Measurements from ENCODE around the gene PI4K2A.

Gene PI4K2A

DNA sequence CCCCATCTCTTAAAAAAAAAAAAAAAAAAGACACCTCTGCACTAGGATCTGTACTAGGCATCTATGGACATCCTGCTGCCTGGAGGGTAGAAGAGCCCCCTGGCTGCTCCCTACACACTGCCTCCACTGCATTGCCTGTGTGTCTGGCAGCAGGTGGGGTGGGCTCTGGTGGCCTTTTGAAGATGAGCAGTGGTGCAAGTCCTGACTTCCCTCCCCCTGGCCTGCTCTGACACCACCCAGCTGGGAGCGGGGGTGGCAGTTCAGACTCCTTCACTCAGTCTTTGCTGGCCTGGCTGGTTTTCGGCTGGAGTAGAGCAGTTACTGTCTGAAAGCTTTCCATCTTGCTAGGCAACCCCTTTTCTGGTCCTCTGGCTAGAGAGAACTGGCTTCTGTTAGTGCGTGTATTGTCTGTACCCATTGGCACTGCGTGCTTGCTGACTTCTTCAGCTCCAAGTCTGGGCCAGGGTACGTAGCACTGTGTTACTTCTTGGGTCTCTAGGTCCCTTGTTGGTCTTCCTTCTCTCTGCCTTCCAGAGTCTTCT, 33.3 kb upstream of the PI4K2A start:
- Histone ChIP-seq H3K4me2 (ENCODE audit: low read depth, low read length, poor library complexity, severe bottlenecking) (no peak overlapping the region), H3K9me3 (ENCODE audit: insufficient read depth, low read depth, low read length) (no peaks in the 10 kb centered on the region), H3K79me2 (ENCODE audit: insufficient read depth, low read length) (no peaks in the 10 kb centered on the region), H3K4me3 (ENCODE audit: low read length, poor library complexity, severe bottlenecking) (no peak overlapping the region), H3K27me3 (ENCODE audit: insufficient read depth, low read length, poor library complexity, severe bottlenecking) (no peaks in the 10 kb centered on the region), H3K9ac (ENCODE audit: low read depth, low read length, poor library complexity, severe bottlenecking) (no peak overlapping the region), H4K20me1 (ENCODE audit: insufficient read depth, low read length, poor library complexity, severe bottlenecking) (no peaks in the 10 kb centered on the region), H3K9me2 (replicated peaks; ENCODE audit: low read depth, low read length) (no peaks in the 10 kb centered on the region), H3F3A (ENCODE audit: low read depth) (no peaks in the 10 kb centered on the region), H3K36me3 (ENCODE audit: insufficient read depth, low read length) (no peaks in the 10 kb centered on the region), H2AFZ (ENCODE audit: low read length) (no peak overlapping the region), H3K4me1 (ENCODE audit: insufficient read depth, low read length, poor library complexity, severe bottlenecking) (no peaks in the 10 kb centered on the region)
- TF ChIP-seq, protein P1, sequence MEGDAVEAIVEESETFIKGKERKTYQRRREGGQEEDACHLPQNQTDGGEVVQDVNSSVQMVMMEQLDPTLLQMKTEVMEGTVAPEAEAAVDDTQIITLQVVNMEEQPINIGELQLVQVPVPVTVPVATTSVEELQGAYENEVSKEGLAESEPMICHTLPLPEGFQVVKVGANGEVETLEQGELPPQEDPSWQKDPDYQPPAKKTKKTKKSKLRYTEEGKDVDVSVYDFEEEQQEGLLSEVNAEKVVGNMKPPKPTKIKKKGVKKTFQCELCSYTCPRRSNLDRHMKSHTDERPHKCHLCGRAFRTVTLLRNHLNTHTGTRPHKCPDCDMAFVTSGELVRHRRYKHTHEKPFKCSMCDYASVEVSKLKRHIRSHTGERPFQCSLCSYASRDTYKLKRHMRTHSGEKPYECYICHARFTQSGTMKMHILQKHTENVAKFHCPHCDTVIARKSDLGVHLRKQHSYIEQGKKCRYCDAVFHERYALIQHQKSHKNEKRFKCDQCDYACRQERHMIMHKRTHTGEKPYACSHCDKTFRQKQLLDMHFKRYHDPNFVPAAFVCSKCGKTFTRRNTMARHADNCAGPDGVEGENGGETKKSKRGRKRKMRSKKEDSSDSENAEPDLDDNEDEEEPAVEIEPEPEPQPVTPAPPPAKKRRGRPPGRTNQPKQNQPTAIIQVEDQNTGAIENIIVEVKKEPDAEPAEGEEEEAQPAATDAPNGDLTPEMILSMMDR (conservative IDR thresholded peaks at IDR 0.05; ENCODE audit: low read length) = no peak
- no peak for TF ChIP-seq EZH2phosphoT487 (IDR thresholded peaks at IDR 0.05; ENCODE audit: borderline replicate concordance)

DNA sequence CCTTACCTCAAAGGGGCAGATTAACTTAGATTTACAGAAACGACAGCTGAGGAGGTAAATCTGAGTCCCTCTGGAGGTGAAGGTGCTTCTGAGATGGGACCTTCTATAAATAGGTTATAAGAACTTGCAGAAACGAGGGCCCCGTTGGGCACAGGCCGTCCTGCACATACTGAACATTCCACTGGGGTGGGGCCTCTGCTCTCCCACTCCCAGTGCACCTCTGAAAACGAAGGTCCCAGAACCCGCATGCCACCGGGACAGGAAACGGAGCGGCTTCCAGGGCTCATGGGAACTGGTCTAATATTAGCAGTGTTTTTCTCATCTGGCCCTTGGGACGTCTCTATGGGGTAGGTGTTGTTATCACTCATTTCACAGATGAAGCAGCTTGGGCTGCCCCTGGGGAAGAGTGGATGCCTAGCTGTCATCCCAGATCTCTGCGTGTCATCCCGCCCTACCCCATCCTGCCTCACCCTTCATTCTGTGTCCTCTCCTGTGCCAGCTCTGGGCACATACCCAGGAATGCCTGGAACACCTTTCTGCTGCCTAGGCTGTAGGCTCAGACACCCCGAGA, 31.4 kb upstream of the PI4K2A start:
- Histone ChIP-seq H4K20me1 (ENCODE audit: insufficient read depth, low read length, poor library complexity, severe bottlenecking) (no peaks in the 10 kb centered on the region), H3K9ac (ENCODE audit: low read depth, low read length, poor library complexity, severe bottlenecking) (no peak overlapping the region), H3K79me2 (ENCODE audit: insufficient read depth, low read length) (no peaks in the 10 kb centered on the region), H3K4me2 (ENCODE audit: low read depth, low read length, poor library complexity, severe bottlenecking) (no peak overlapping the region), H3K4me3 (ENCODE audit: low read length, poor library complexity, severe bottlenecking) (no peak overlapping the region), H3K9me2 (replicated peaks; ENCODE audit: low read depth, low read length) (no peaks in the 10 kb centered on the region), H3K4me1 (ENCODE audit: insufficient read depth, low read length, poor library complexity, severe bottlenecking) (no peaks in the 10 kb centered on the region), H2AFZ (ENCODE audit: low read length) (no peak overlapping the region), H3F3A (ENCODE audit: low read depth) (no peaks in the 10 kb centered on the region), H3K36me3 (ENCODE audit: insufficient read depth, low read length) (no peaks in the 10 kb centered on the region), H3K27me3 (ENCODE audit: insufficient read depth, low read length, poor library complexity, severe bottlenecking) (no peaks in the 10 kb centered on the region), H3K9me3 (ENCODE audit: insufficient read depth, low read depth, low read length) (no peaks in the 10 kb centered on the region)
- TF ChIP-seq EZH2phosphoT487 (IDR thresholded peaks at IDR 0.05; ENCODE audit: borderline replicate concordance) = no peak
- TF ChIP-seq, protein P1 (conservative IDR thresholded peaks at IDR 0.05; ENCODE audit: low read length) = no peak

DNA sequence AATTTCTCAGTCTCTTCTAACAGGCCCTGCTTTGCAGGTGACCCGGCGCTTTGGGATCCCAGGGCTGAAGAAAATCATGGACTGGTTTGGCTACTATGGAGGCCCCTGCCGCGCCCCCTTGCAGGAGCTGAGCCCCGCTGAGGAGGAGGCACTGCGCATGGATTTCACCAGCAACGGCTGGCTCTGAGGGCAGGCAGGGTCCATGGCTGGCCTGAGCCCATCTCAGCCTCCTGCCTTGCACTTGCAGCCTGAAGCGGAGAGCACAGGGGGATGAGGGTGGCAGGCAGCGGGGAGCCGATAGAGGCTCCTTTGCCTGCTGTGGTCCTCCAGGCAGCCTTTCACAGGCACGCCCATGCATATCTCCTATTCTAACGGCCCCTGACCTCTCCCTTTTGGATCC, 29.0 kb upstream of the PI4K2A start:
- Histone ChIP-seq H3K79me2 (ENCODE audit: insufficient read depth, low read length) (no peaks in the 10 kb centered on the region), H3K4me3 (ENCODE audit: low read length, poor library complexity, severe bottlenecking) (no peak overlapping the region), H3K9me2 (replicated peaks; ENCODE audit: low read depth, low read length) (no peaks in the 10 kb centered on the region), H3K36me3 (ENCODE audit: insufficient read depth, low read length) (no peaks in the 10 kb centered on the region), H2AFZ (ENCODE audit: low read length) (0 out of 2 replicates have a peak overlapping the region, but pooled peaks have one; percentile 21), H3K4me2 (ENCODE audit: low read depth, low read length, poor library complexity, severe bottlenecking) (no peak overlapping the region), H3K4me1 (ENCODE audit: insufficient read depth, low read length, poor library complexity, severe bottlenecking) (no peaks in the 10 kb centered on the region), H3K9me3 (ENCODE audit: insufficient read depth, low read depth, low read length) (no peaks in the 10 kb centered on the region), H3F3A (ENCODE audit: low read depth) (no peaks in the 10 kb centered on the region), H3K9ac (ENCODE audit: low read depth, low read length, poor library complexity, severe bottlenecking) (no peak overlapping the region), H4K20me1 (ENCODE audit: insufficient read depth, low read length, poor library complexity, severe bottlenecking) (no peaks in the 10 kb centered on the region), H3K27me3 (ENCODE audit: insufficient read depth, low read length, poor library complexity, severe bottlenecking) (no peaks in the 10 kb centered on the region)
- TF ChIP-seq, protein P1 (conservative IDR thresholded peaks at IDR 0.05; ENCODE audit: low read length) = no peak
- TF ChIP-seq EZH2phosphoT487 (IDR thresholded peaks at IDR 0.05; ENCODE audit: borderline replicate concordance) = no peak

Measured in Loucy (cell line).